HK-2 (cell line): ENCODE data around the gene ABCC5.
A peak's percentile ranks its signal among the peaks of the same experiment; 100 is the strongest.
"Not testable (repeated sequence)": the region's sequence is repeated elsewhere in the genome, so short reads cannot be mapped to it uniquely, and the experiment has no call there.

Experiments
- DNase-seq: peaks from one replicate; pipeline ENCODE4 v3.0.0-alpha.2; 2018; ENCODE audit not compliant: unreplicated experiment

The ABCC5 gene

GRCh38 chr3:184016169-184016570, 1.5 kb downstream of the ABCC5 start:
- no peak for DNase-seq

GRCh38 chr3:184015381-184016019, 2.2 kb downstream of the ABCC5 start:
- no peak for DNase-seq

GRCh38 chr3:184011937-184012889, 5.5 kb downstream of the ABCC5 start:
- DNase-seq, result no peak

GRCh38 chr3:184011230-184011876, 6.3 kb downstream of the ABCC5 start:
- no peak for DNase-seq

GRCh38 chr3:184008161-184008560, 9.5 kb downstream of the ABCC5 start:
- no peak for DNase-seq

- DNase-seq, result not testable (repeated sequence)
These were observed 10.4 kb downstream of the ABCC5 start for GRCh38 chr3:184007143-184007813.

GRCh38 chr3:184005941-184006507, 11.7 kb downstream of the ABCC5 start:
- DNase-seq, result peak; percentile 55

- no peak for DNase-seq
These were observed 13.2 kb downstream of the ABCC5 start for GRCh38 chr3:184004476-184004875.

GRCh38 chr3:184003187-184003967, 14.3 kb downstream of the ABCC5 start:
- DNase-seq, result no peak

- DNase-seq, result no peak
These were observed 15.2 kb downstream of the ABCC5 start for GRCh38 chr3:184002469-184002868.

GRCh38 chr3:184001761-184002160, 15.9 kb downstream of the ABCC5 start:
- no peak for DNase-seq

- DNase-seq, result no peak
These were observed 26.3 kb downstream of the ABCC5 start for GRCh38 chr3:183991403-183991802.

GRCh38 chr3:183988216-183988790, 29.4 kb downstream of the ABCC5 start:
- DNase-seq, result peak; percentile 22

GRCh38 chr3:183987000-183987600, 30.6 kb downstream of the ABCC5 start:
- DNase-seq, result no peak

- no peak for DNase-seq
These were observed 32.6 kb downstream of the ABCC5 start for GRCh38 chr3:183984749-183985729.

- DNase-seq, result no peak
These were observed 33.5 kb downstream of the ABCC5 start for GRCh38 chr3:183984127-183984740.

- DNase-seq, result no peak
These were observed 35.6 kb downstream of the ABCC5 start for GRCh38 chr3:183981990-183982644.

GRCh38 chr3:183980403-183980802, 37.3 kb downstream of the ABCC5 start:
- DNase-seq, result no peak
